ENCODE measurements around the gene NR5A1.

NR5A1 gene

DNA sequence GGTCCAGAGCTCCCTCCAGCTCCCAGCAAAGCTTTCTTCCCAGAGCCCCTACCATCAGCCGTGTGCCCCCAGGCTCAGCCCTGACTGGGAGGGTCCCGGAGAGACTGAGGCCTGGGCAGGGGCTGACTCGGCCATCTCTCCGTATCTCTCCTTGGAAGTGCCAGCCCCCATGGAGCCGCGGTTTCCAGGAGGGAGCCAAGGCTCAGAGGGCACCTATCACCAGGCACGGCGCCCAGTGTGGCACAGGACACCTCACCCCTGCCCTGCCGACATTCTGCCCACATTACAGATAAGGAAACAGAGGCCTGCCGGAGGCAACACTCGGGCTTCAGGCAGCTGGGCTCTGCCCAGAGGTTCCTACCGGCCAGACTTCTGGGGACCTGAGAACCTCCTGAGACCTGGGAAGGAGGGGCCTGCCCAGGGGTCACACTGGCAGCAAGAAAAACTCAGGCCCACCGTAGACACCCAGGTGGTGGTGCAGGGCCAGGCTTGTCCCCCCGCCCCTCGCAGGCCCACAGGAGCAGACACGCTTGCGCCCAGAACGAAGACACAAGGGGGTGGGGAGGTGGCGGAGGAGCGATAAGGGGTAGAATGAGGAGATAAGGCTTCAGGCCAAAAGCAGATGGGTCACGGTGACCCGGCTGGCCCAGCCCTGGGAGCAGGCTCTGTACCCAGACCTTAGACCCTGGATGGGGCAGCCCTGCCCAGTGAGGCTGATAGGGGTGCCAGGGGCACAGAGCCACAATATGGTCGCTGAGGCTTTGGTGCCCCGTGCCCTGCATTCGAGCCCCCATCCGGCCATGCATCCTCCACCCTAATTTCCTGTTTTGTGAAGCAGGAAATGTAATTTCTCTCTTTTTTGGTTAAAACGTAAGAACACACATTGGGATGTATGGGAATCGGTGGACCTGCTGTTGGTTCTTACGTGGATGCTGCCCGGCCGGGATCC lies 11.8 kb downstream of the NR5A1 start:
- Histone ChIP-seq H3K36me3 (ENCODE audit: control insufficient read depth, low read length) (no peaks in the 10 kb centered on the region), H3K79me2 (ENCODE audit: control insufficient read depth, low read length) (no peaks in the 10 kb centered on the region), H3K27ac (ENCODE audit: low read depth, low read length) (no peak overlapping the region), H4K20me1 (ENCODE audit: control insufficient read depth, insufficient read depth, low read depth, low read length) (no peaks in the 10 kb centered on the region), H3K9me3 (ENCODE audit: control insufficient read depth, insufficient read depth, low read length) (no peaks in the 10 kb centered on the region), H3K4me2 (ENCODE audit: low read length) (no peak overlapping the region), H3F3A (ENCODE audit: control insufficient read depth, insufficient read depth) (no peaks in the 10 kb centered on the region), H3K4me1 (ENCODE audit: control insufficient read depth, low read length) (no peaks in the 10 kb centered on the region), H3K4me3 (ENCODE audit: low read length) (no peak overlapping the region), H3K9me2 (replicated peaks; ENCODE audit: control insufficient read depth, low read length) (no peaks in the 10 kb centered on the region), H3K27me3 (ENCODE audit: control insufficient read depth, low read length) (no peaks in the 10 kb centered on the region)
- no peak for TF ChIP-seq EZH2phosphoT487 (IDR thresholded peaks at IDR 0.05; ENCODE audit: borderline replicate concordance, low read length)
- TF ChIP-seq, protein P1, sequence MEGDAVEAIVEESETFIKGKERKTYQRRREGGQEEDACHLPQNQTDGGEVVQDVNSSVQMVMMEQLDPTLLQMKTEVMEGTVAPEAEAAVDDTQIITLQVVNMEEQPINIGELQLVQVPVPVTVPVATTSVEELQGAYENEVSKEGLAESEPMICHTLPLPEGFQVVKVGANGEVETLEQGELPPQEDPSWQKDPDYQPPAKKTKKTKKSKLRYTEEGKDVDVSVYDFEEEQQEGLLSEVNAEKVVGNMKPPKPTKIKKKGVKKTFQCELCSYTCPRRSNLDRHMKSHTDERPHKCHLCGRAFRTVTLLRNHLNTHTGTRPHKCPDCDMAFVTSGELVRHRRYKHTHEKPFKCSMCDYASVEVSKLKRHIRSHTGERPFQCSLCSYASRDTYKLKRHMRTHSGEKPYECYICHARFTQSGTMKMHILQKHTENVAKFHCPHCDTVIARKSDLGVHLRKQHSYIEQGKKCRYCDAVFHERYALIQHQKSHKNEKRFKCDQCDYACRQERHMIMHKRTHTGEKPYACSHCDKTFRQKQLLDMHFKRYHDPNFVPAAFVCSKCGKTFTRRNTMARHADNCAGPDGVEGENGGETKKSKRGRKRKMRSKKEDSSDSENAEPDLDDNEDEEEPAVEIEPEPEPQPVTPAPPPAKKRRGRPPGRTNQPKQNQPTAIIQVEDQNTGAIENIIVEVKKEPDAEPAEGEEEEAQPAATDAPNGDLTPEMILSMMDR (IDR thresholded peaks at IDR 0.05; ENCODE audit: low read depth, low read length, poor library complexity, severe bottlenecking), result no peak

DNA sequence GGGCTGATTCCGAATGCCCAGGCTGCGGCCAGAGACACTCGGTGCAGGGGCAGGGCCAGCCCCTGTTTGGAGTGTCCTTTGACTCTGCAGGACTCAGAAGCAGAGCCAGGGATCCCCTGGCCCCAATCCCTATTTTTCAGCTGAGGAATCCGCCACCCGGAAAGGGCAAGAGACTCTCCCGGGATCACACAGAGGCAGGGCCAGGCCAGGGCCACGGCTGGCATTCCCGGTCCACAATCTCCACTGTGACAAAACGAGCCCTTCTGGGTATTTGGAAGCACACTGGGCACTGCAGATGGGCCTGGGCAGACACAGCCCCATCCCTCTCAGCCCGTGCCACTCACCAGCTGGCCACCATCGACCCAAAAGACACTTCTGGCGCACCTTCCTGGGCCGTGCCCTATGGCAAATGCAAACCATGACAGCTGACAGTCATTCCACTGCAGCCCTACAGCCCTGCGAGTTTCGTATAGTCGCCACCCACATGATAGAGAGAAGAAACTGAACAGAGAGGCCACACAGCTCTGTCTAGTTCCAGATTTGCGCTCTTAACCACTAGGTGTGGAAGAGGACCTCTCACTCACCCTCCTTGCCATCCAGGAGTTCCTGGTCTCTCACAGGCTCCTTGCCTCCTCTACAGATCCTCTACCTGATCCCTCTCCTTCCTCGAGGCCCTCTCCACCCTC lies 13.3 kb downstream of the NR5A1 start:
- Histone ChIP-seq H4K20me1 (ENCODE audit: control insufficient read depth, insufficient read depth, low read depth, low read length) (no peaks in the 10 kb centered on the region), H3K4me1 (ENCODE audit: control insufficient read depth, low read length) (no peaks in the 10 kb centered on the region), H3K9me3 (ENCODE audit: control insufficient read depth, insufficient read depth, low read length) (no peaks in the 10 kb centered on the region), H3K9me2 (replicated peaks; ENCODE audit: control insufficient read depth, low read length) (no peaks in the 10 kb centered on the region), H3K79me2 (ENCODE audit: control insufficient read depth, low read length) (no peaks in the 10 kb centered on the region), H3K27ac (ENCODE audit: low read depth, low read length) (no peak overlapping the region), H3K36me3 (ENCODE audit: control insufficient read depth, low read length) (no peaks in the 10 kb centered on the region), H3K27me3 (ENCODE audit: control insufficient read depth, low read length) (no peaks in the 10 kb centered on the region), H3K4me3 (ENCODE audit: low read length) (no peak overlapping the region), H3K4me2 (ENCODE audit: low read length) (no peak overlapping the region), H3F3A (ENCODE audit: control insufficient read depth, insufficient read depth) (no peaks in the 10 kb centered on the region)
- TF ChIP-seq, protein P1 (IDR thresholded peaks at IDR 0.05; ENCODE audit: low read depth, low read length, poor library complexity, severe bottlenecking), result no peak
- no peak for TF ChIP-seq EZH2phosphoT487 (IDR thresholded peaks at IDR 0.05; ENCODE audit: borderline replicate concordance, low read length)

DNA sequence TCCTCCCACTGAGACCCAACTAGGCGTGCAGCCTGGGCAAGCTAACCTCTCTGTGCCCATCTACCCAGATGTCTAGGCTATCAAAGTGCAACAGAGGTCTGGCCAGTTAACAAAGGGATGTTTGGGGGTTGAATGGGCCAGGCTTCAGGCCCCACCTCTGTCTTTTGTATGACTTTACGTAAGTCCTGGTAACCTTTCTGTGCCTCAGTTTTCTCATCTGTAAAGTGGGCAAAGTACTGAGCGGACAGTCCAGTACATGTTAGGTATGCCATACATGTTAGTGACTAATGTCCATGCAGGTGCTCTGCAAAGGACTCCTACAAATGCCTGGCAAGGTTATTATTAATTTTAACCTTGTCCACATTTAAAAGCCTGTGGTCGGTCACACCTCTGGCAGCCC lies 14.0 kb downstream of the NR5A1 start:
- Histone ChIP-seq H3K4me2 (ENCODE audit: low read length) (no peak overlapping the region), H3K79me2 (ENCODE audit: control insufficient read depth, low read length) (no peaks in the 10 kb centered on the region), H3K36me3 (ENCODE audit: control insufficient read depth, low read length) (no peaks in the 10 kb centered on the region), H3K27ac (ENCODE audit: low read depth, low read length) (no peak overlapping the region), H4K20me1 (ENCODE audit: control insufficient read depth, insufficient read depth, low read depth, low read length) (no peaks in the 10 kb centered on the region), H3K9me3 (ENCODE audit: control insufficient read depth, insufficient read depth, low read length) (no peaks in the 10 kb centered on the region), H3K27me3 (ENCODE audit: control insufficient read depth, low read length) (no peaks in the 10 kb centered on the region), H3K4me3 (ENCODE audit: low read length) (no peak overlapping the region), H3K4me1 (ENCODE audit: control insufficient read depth, low read length) (no peaks in the 10 kb centered on the region), H3K9me2 (replicated peaks; ENCODE audit: control insufficient read depth, low read length) (no peaks in the 10 kb centered on the region), H3F3A (ENCODE audit: control insufficient read depth, insufficient read depth) (no peaks in the 10 kb centered on the region)
- no peak for TF ChIP-seq EZH2phosphoT487 (IDR thresholded peaks at IDR 0.05; ENCODE audit: borderline replicate concordance, low read length)
- TF ChIP-seq, protein P1 (IDR thresholded peaks at IDR 0.05; ENCODE audit: low read depth, low read length, poor library complexity, severe bottlenecking), result no peak

Data from DOHH2 (cell line).